Measurements from ENCODE around the gene RAPGEF4.

Gene RAPGEF4

DNA sequence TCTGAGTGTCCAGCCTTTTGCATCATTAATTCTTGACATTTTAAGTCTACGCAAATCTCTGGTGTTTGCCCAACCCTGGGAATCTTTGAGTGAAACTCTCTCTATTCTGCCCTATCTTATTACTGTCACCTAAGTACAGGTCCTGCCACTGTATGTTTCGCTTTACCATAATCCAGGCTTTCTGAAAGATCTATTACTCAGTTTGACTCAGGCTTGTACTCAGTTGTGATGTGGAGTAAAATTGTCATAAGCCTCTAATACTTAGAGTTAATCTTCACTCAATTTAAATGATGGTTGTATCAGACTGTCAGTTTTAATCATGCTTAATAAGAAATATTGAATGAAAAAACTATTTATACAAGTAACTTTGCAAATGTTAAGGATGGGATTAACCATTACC, 30.3 kb upstream of the RAPGEF4 start:
- H3K4me3 ChIP-seq (ENCODE audit: low read length) = no peak overlapping the region
- H3K9ac ChIP-seq (ENCODE audit: low read length) = no peak overlapping the region
- H2AFZ ChIP-seq (ENCODE audit: low read depth, low read length) = no peak overlapping the region
- peaks cover 12% of the 10 kb centered on the region for H3K4me1 ChIP-seq (ENCODE audit: low read length)
- H3K36me3 ChIP-seq (replicated peaks; ENCODE audit: low read depth, low read length) = no peaks in the 10 kb centered on the region
- no peak overlapping the region for H3K27ac ChIP-seq (ENCODE audit: low read length)
- no peak overlapping the region for H3K4me2 ChIP-seq (ENCODE audit: low read length)
- TF ChIP-seq CTCF (IDR thresholded peaks at IDR 0.05; ENCODE audit: low read depth, low read length) (no peak), EZH2phosphoT487 (IDR thresholded peaks at IDR 0.05; ENCODE audit: low read depth) (no peak)
- no peaks in the 10 kb centered on the region for H4K20me1 ChIP-seq (ENCODE audit: insufficient read depth, low read length)
- H3K9me3 ChIP-seq (ENCODE audit: insufficient read depth, low read length) = no peaks in the 10 kb centered on the region
- H3K79me2 ChIP-seq (ENCODE audit: low read length) = no peaks in the 10 kb centered on the region
- H3K27me3 ChIP-seq (ENCODE audit: low read depth, low read length) = peaks cover 20% of the 10 kb centered on the region

DNA sequence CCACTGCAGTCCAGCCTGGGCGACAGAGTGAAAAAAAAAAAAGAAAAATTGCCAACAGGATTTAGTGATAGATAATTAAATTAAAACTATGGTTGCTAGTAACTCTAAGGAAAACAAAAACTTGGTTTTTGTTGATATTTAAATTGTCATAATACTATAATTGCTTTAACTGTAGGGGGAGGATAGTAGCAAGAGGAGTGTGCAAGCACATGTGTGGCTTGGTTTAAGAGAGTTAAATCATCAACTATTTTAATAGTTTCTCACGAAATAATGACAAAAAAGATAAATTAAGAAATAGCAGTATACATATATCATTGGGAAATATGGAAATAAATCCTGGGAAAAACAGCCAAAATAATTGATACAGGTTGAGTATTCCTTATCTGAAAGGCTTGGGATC, 27.4 kb upstream of the RAPGEF4 start:
- no peaks in the 10 kb centered on the region for H3K36me3 ChIP-seq (replicated peaks; ENCODE audit: low read depth, low read length)
- no peak for TF ChIP-seq CTCF (IDR thresholded peaks at IDR 0.05; ENCODE audit: low read depth, low read length)
- no peak for TF ChIP-seq EZH2phosphoT487 (IDR thresholded peaks at IDR 0.05; ENCODE audit: low read depth)
- no peak overlapping the region for H3K4me3 ChIP-seq (ENCODE audit: low read length)
- no peaks in the 10 kb centered on the region for H3K9me3 ChIP-seq (ENCODE audit: insufficient read depth, low read length)
- H2AFZ ChIP-seq (ENCODE audit: low read depth, low read length) = no peak overlapping the region
- H3K4me2 ChIP-seq (ENCODE audit: low read length) = no peak overlapping the region
- no peak overlapping the region for H3K27ac ChIP-seq (ENCODE audit: low read length)
- peaks cover 20% of the 10 kb centered on the region for H3K27me3 ChIP-seq (ENCODE audit: low read depth, low read length)
- no peaks in the 10 kb centered on the region for H4K20me1 ChIP-seq (ENCODE audit: insufficient read depth, low read length)
- H3K4me1 ChIP-seq (ENCODE audit: low read length) = peaks cover 12% of the 10 kb centered on the region
- H3K9ac ChIP-seq (ENCODE audit: low read length) = no peak overlapping the region
- H3K79me2 ChIP-seq (ENCODE audit: low read length) = no peaks in the 10 kb centered on the region

- Histone ChIP-seq H2AFZ (ENCODE audit: low read depth, low read length) (no peak overlapping the region), H3K36me3 (replicated peaks; ENCODE audit: low read depth, low read length) (no peaks in the 10 kb centered on the region), H3K27me3 (ENCODE audit: low read depth, low read length) (peaks cover 20% of the 10 kb centered on the region), H3K9ac (ENCODE audit: low read length) (no peak overlapping the region), H3K79me2 (ENCODE audit: low read length) (no peaks in the 10 kb centered on the region), H3K9me3 (ENCODE audit: insufficient read depth, low read length) (no peaks in the 10 kb centered on the region), H3K27ac (ENCODE audit: low read length) (no peak overlapping the region), H3K4me2 (ENCODE audit: low read length) (peak overlapping the region; percentile 56), H3K4me1 (ENCODE audit: low read length) (peaks cover 9% of the 10 kb centered on the region), H4K20me1 (ENCODE audit: insufficient read depth, low read length) (no peaks in the 10 kb centered on the region), H3K4me3 (ENCODE audit: low read length) (peak overlapping the region; percentile 22)
- no peak for TF ChIP-seq EZH2phosphoT487 (IDR thresholded peaks at IDR 0.05; ENCODE audit: low read depth)
- no peak for TF ChIP-seq CTCF (IDR thresholded peaks at IDR 0.05; ENCODE audit: low read depth, low read length)
Measured at GRCh38 chr2:172709566-172710291, 25.9 kb upstream of the RAPGEF4 start.

GRCh38 chr2:172710584-172711047, 25.0 kb upstream of the RAPGEF4 start:
- H3K4me2 ChIP-seq (ENCODE audit: low read length) = no peak overlapping the region
- TF ChIP-seq EZH2phosphoT487 (IDR thresholded peaks at IDR 0.05; ENCODE audit: low read depth) = no peak
- TF ChIP-seq CTCF (IDR thresholded peaks at IDR 0.05; ENCODE audit: low read depth, low read length) = peak; percentile 81
- no peak overlapping the region for H3K4me3 ChIP-seq (ENCODE audit: low read length)

More at GRCh38 chr2:172710584-172711047, 25.0 kb upstream of the RAPGEF4 start:
- Histone ChIP-seq H3K27ac (ENCODE audit: low read length) (no peak overlapping the region), H3K9ac (ENCODE audit: low read length) (no peak overlapping the region), H3K4me1 (ENCODE audit: low read length) (peaks cover 9% of the 10 kb centered on the region), H3K36me3 (replicated peaks; ENCODE audit: low read depth, low read length) (no peaks in the 10 kb centered on the region), H3K27me3 (ENCODE audit: low read depth, low read length) (peaks cover 20% of the 10 kb centered on the region), H3K9me3 (ENCODE audit: insufficient read depth, low read length) (no peaks in the 10 kb centered on the region), H3K79me2 (ENCODE audit: low read length) (no peaks in the 10 kb centered on the region), H2AFZ (ENCODE audit: low read depth, low read length) (no peak overlapping the region), H4K20me1 (ENCODE audit: insufficient read depth, low read length) (no peaks in the 10 kb centered on the region)
